Activated CD8-positive, alpha-beta memory T cell treated with anti-CD3 and anti-CD28 coated beads for 36 hours (primary cell): ENCODE data around the gene BBOX1. TPM values are rescaled to one million over a fixed set of nuclear protein-coding genes. Genes with fewer than 3 reads are reported as not detected.
"Not testable (repeated sequence)": the region's sequence is repeated elsewhere in the genome, so short reads cannot be mapped to it uniquely, and the experiment has no call there.

ENCODE experiments used
- CTCF ChIA-PET: fragments of 350-600 bp; sonication (Branson Sonifier 250); formaldehyde crosslinking; loops from one replicate; lab custom pipeline; 2021; ENCODE audit warnings: antibody characterized with exemption; lab: Charles Lee
- POLR2A ChIA-PET: fragments of 350-600 bp; sonication (Branson Sonifier 250); formaldehyde crosslinking; loops from one replicate; lab custom pipeline; 2021; ENCODE audit warnings: antibody characterized with exemption; lab: Charles Lee
- total RNA-seq, 2 experiments: library from RNA; stranded (reverse); gene quantifications; one replicate each; pipeline ENCODE4 v1.2.3, GENCODE V29; 2021

BBOX1 gene
- total RNA-seq, 2 experiments from 2014 or later: not detected

- POLR2A ChIA-PET: no interaction called here
- CTCF ChIA-PET: no interaction called here
Observed at GRCh38 chr11:27162237-27162636, 121.6 kb downstream of the BBOX1 start.

- POLR2A ChIA-PET: no interaction called here
- CTCF ChIA-PET: no interaction called here
Observed at GRCh38 chr11:27166130-27166529, 125.5 kb downstream of the BBOX1 start.

DNA sequence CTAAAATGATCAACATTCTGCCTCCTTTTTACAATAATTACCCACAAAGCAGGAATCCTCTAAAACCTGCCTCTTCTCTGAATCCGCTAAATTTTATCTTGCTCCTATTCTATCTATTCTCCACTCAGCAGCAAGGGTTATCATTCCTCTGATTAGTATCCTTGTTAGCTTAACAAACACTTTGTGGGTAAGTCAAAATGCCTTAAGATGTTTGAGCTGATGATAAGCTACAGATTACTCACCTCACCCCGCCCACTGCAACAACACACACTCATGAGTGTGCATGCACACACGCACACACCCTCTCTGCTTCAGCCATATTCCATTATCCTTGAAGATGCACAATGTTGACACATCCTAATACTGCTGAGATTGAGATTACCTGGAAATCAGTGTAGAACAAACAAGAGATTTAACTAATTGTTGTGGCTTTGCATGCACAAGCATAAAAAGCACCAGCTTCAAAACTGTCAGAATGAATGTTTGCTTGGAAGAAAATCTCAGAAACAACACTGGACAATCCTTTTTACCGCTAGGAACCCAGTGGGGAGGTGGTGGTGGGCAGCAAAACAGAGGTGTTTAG, 130.9 kb downstream of the BBOX1 start:
- POLR2A ChIA-PET: interaction anchor here (0.6 kb wide), 1 partner anchor 377 kb away, joined by 3 read pairs; no protein-coding TSS in a partner anchor
- CTCF ChIA-PET: no interaction called here

- CTCF ChIA-PET: interaction anchor here (1.3 kb wide), 1 partner anchor 10 kb away, joined by 4 read pairs; no protein-coding TSS in a partner anchor
- POLR2A ChIA-PET: no interaction called here
Observed at GRCh38 chr11:27173545-27173944, 132.9 kb downstream of the BBOX1 start.

DNA sequence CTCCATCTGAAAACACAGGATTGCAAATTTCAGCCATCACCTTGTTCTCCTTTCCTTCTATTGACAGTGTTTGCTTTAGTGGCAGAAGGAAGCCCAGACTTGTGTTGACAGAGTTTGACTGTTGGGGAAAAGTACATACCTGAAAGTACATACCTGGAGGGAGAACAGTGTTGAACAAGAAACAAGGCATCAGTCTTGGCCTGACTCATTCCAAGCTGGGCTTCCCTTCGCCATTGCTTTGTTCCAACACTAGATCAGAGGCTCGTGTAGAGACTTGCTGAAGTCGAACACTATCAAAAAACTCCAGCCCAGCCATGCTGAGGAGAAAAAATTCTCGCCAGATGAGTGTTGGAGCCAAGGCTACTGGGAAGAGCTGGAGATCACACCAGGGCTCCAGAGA, 133.4 kb downstream of the BBOX1 start:
- ChIA-PET CTCF (no interaction called here), POLR2A (no interaction called here)

GRCh38 chr11:27174672-27175210, 134.1 kb downstream of the BBOX1 start:
- POLR2A ChIA-PET: no interaction called here

GRCh38 chr11:27175562-27175961, 134.9 kb downstream of the BBOX1 start:
- POLR2A ChIA-PET, CTCF ChIA-PET: not testable (repeated sequence)

More at GRCh38 chr11:27174672-27175210, 134.1 kb downstream of the BBOX1 start:
- CTCF ChIA-PET: no interaction called here

Other genes starting within 250 kb of the BBOX1 start
- not detected for gene FIBIN, start 46.7 kb upstream of the BBOX1 start, total RNA-seq